ENCODE results near the gene GDF10.

GDF10 gene

DNA sequence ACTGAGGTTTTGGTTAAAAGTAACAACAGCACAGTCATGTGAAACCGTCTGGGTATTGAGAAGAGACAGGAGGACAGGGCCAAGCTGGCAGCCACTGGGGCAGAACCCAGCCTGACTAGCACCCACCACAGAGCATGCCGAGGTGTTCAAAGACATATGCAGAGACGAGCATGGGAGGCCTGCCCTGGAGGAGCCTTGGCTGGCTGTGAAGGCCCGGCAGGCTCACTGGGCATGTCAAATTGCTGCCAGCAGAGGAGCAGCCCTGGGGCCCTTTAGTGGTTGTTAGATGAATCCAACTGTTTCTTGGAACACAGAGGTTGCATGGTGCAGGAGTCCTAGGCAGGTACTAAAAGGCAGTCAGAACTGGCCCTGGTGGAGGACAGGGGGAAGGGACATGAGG is 17.3 kb downstream of the GDF10 start:
- no peak for DNase-seq

- no peak for DNase-seq
These were observed 18.7 kb downstream of the GDF10 start for GRCh38 chr10:47318706-47319105.

DNA sequence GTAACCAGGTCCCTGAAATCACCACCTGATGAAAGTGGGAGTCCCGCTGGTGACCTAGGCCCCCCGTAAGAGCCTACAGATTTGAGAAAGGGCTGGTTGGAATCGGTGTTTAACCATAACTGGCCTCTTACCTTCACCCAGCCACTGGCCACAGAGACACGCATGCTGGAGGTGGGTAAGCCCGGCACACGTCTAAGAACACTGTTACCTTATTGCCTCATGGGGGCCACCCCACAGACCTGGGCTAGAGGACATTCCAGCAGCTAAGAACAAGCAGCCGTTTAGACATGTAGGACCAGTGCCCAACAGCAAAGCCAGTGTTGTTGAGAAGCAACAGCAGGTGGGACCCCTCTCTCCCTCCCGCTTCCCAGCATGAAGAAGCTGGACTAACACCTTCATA is 19.8 kb downstream of the GDF10 start:
- no peak for DNase-seq

DNA sequence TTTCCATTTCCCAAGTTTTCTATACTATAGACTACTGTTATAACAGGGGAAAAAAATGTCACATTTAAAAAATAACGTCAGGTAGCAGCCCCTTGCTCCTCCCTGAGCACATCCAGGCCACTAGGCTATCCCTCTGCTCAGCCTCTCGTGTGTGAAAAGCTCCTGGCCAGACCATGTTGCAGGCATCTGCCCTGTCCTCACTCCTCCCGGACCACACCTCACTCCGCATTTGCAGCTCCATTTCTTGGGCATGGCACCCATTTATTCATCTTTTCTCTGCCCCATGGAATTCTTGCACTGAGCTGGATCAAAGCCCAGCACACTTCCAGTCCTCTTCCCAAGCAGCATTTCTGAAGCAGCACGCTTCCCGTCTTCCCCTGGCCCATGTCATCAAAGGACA is 20.8 kb downstream of the GDF10 start:
- DNase-seq = no peak

- no peak for DNase-seq
These were observed 21.7 kb downstream of the GDF10 start for GRCh38 chr10:47321521-47322195.

GRCh38 chr10:47322300-47323061 is 22.5 kb downstream of the GDF10 start, which contains the start of gene GDF2:
Gene GDF2, plus strand, starts transcription at chr10:47322454. Its CDS starts 215 bp downstream, at chr10:47322669.
- no peak for DNase-seq

DNA sequence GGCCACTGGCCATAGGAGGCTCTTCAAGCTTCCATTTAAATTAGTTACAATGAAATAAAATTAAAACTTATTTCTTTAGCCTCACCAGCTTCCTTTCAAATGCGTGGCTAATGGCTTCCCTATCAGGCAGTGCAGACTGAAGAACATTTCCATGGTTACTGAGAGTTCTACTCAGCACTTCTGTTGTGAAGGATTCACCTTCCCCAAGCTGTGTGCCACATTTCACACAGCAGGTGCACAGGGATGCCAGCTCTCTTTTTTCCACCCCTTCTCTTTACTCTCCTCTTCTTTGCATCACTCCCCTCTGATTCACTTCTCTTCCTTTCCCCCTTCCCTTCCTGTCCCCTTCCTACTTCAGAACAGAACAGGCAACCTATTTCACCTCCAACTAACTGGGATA is 23.1 kb downstream of the GDF10 start:
- DNase-seq = no peak

GRCh38 chr10:47323636-47324296 is 23.8 kb downstream of the GDF10 start:
- no peak for DNase-seq

GRCh38 chr10:47325303-47326291 is 25.6 kb downstream of the GDF10 start:
- no peak for DNase-seq

- no peak for DNase-seq
These were observed 26.4 kb downstream of the GDF10 start for GRCh38 chr10:47326306-47326926.

DNA sequence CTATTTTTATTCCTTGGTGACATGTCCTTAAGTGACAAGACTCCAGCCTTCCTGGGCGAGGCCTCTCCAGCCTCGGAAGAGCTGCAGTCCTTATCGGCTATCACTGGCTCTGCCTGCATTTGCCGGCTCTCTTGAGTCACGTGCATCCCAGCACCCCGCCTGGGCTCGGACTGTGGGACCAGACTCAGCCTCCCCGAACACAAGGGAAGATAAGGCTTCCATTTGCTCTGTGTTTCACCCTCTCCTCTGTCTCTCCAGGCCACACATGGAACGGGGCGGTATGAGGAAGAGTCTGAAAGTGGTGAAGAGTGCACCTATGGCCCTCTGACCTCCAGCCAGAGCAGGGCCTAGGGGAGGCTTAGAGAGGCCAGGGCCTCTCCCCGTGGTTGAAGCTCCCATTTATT is 26.9 kb downstream of the GDF10 start:
- DNase-seq = no peak

DNA sequence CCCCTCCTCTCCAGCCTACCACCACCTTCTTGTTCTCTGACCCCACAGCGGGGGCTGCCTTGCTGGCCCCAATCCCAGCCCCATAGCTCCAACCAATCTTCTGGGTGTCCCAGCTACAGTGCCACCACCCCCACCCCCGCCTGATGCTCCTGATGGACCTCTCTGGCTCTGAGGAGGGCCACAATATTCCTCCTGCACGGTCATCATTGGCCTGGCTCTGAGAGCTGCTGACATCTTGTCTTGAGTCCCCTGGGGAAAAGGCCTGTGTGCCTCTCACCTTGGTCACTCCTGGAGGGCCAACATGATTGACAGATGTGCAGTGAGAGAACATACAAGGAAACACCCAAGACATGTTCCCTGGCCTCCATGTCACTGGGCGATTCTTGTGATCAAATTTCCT is 29.9 kb downstream of the GDF10 start:
- no peak for DNase-seq

DNA sequence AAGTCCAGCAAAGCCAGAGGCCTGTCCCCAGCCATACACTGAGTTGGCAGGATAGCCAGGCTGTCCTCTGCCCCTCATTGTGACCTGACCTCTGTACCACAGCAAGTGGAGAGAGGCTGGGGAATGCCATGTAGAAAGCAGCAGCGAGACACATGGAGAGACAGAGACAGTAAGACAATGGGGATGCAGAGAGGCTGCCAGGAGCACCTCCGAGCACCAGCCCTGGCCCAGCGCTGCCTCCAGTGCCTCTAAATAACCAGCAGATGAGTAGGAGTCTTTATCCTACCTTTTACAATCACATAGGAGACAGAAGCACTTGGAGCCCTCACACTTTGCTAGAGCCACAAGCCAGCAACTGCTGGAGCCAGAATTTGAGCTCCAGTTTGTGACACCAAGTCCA is 30.4 kb downstream of the GDF10 start:
- no peak for DNase-seq

DNA sequence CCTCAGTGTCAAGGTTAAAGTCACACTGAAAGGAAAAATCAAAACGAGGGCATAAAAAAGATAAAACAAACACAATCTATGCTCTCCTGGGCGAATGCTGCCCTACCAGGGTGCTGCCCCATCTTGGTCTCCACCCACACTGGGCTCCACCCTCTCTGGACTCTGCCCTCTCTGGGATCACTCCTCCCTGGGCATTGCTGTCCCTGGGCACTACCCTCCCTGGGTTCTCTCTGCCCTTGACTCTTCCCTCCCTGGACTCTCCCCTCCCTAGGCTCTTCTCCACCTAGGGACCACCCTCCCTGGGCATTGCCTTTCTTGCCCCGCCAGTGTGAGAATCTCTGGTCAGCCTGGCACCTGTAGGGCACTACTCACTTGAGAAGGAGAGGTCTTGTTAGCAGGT is 30.8 kb downstream of the GDF10 start:
- no peak for DNase-seq

- DNase-seq = no peak
These were observed 31.5 kb downstream of the GDF10 start for GRCh38 chr10:47331491-47331890.

DNA sequence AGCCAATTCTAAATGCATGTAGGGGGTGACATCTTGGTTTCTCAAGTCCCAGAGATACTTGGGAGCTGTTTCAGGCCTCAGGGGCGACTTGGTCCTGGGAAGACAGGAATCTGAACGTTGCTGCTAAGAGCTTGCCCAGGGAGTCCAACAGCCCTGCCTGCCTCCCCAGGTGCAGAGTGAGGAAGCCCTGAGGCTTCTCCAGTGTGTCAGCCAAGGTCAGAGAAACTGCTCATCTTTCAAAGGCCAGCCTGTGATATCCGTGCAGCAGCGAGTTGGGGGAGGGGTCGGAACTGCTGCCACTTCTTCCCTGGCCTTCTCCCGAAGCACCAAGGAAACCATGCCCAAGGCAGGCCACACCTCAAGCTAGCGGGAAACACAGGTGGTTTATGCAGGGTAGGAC is 32.0 kb downstream of the GDF10 start:
- DNase-seq = no peak

DNA sequence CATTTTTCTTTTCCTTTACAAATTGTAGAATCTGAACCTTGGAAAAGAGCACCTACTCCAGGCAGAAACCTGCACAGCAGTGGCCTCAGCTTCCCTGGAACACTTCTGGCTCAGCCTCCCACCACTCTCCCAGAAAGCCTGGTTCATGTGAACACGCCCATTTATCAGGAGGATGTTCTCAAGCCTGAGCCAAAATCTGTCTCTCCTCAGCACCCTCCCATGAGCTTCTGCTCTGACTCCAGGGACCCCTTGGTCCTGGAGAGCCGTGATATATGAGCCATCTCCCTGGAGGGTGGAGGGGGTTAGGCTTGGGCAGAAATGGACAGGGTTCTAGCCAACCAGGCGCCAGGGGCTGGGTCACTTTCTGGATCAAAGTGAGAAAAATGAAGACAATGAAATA is 32.4 kb downstream of the GDF10 start:
- DNase-seq = no peak

DNA sequence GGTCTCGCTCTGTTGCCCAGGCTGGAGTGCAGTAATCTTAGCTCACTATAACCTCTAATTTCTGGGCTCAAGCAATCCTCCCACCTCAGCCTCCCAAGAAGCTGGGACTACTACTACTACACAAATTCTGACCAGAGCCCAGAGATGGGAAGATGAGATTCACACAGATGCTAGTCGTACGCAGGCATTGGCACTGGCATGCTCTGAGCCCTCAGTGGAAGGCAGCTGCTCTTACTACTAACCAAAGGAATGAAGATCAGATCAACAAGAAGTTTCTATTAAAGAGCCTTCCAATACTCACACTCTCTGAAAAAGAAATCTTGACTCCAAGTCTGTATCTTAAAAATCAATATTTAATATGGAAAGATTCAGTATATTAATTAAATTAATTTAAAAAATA is 32.9 kb downstream of the GDF10 start:
- DNase-seq = no peak

DNA sequence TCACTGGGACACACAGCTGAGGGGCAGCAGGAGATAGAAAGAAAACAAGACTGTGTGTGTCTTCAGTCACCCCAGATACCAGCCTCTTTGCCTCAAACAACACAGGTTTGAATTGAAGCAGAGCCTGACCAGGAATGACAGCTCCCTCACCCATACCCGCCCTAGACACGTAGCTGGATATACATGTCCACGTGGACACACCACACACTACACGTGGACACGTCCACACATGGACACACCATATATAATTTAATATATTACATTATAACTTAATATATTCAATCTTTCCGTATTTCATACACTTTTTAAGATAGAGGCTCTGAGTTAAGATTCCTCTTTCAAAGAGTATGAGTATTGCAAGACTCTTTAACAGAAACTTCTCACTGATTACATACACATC is 33.5 kb downstream of the GDF10 start:
- no peak for DNase-seq

DNA sequence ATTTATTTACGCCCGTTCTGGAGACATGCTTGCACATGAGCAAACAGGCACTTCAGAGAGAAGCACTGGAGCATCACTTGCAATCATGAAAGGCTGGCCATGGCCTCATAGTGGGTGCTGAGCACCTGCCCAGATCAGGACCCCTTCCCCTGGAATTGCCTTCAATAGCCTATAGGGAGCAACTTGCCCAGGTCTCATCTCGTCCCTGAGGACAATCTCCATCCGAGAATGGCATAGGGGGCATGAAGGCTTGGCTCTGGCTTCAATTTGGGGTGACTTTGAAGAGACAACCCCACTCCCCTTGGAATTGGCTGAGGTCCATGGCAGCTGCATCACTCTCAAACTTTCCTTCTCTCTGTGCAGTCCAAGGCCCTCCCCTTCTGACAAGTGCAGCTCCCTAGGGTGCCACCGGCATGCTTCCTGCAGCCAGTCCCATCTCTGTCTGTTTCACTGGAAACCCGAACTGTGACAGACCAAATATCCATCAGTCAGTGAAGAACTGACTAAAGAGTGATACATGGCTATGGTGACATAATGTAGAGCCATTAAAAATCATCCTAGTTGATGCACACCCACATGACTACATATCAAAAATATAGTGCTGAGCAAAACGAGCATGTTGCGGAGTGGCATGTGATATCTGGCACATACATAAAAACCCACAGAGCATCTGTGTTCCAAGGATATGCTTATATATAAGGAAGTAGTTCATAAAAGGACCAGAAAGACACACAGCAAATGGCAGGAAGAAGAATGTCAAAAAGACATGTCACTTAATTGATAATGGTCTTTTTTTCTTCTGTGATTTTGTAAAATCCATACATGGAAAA is 34.7 kb downstream of the GDF10 start:
- DNase-seq = no peak

GRCh38 chr10:47335906-47336305 is 35.9 kb downstream of the GDF10 start:
- no peak for DNase-seq

Data from activated CD4-positive, alpha-beta T cell treated with anti-CD3 and anti-CD28 coated beads, Interleukin-2, amount 50 U/mL, for 48 hours (primary cell).